ENCODE results near the gene CCR5AS.

CCR5AS gene

DNA sequence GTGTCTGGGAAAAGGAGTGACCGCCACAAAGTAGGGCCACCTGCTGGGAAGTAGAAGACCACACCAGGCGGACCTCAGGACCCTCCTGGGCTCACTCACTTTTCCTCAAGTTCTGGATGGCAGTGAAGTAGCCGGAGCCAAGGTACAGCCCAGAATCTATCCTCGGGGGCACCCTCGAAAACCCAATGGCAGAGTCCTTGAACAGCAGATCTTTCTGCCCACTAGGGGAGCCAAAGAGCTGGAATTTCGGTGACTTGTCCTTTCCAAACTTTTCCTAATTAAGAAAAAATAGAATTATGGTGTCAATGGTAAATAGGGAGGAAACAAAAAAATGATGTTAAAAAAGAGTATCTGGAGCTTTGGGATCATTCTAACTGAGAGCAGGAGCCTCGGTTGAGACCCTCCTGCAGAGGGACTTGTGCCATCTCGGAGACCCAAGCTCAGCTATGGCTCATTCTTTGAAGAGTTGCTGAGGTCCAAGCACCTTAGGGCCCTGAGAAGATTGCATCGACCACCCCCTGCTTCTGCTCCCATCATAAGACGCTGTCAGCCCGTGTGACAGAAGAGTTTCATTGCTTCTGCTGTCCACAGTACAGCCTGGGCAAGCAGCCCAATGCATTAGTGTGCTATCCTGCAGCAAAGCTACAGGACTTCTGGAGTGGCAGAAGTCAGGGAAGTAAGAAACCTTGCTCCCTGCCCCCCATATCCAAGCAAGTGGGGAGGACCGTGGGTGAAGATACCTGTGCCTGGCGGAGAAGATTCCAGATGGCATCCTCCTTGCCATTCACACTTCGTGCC, 43.1 kb upstream of the CCR5AS start:
- Histone ChIP-seq H3K14ac (ENCODE audit: insufficient read depth, low read length) (no peak overlapping the region), H3K79me1 (ENCODE audit: insufficient read depth, low read depth, low read length, poor library complexity, severe bottlenecking) (no peaks in the 10 kb centered on the region), H3K9ac (ENCODE audit: extremely low read depth, insufficient read length, low read length) (no peak overlapping the region), H3K79me2 (ENCODE audit: insufficient read depth, low read length) (no peaks in the 10 kb centered on the region), H3K4me2 (ENCODE audit: insufficient read depth, insufficient read length, low read length) (no peak overlapping the region), H3K56ac (ENCODE audit: insufficient read length, low read depth, low read length) (no peak overlapping the region), H2BK20ac (ENCODE audit: low read depth, low read length, poor library complexity, severe bottlenecking) (no peak overlapping the region), H3K23ac (ENCODE audit: insufficient read length, low read depth, low read length) (no peak overlapping the region), H4K91ac (ENCODE audit: insufficient read length, low read depth, low read length) (no peak overlapping the region), H4K5ac (ENCODE audit: insufficient read length, low read depth, low read length) (no peak overlapping the region), H2AK5ac (ENCODE audit: insufficient read length, low read length) (no peak overlapping the region), H2BK15ac (ENCODE audit: low read depth, low read length) (no peak overlapping the region), H3K27me3 (ENCODE audit: insufficient read depth, low read length) (no peaks in the 10 kb centered on the region), H2BK120ac (ENCODE audit: low read depth, low read length, poor library complexity, severe bottlenecking) (no peak overlapping the region), H3K27ac (ENCODE audit: insufficient read length, low read depth, low read length) (no peak overlapping the region), H2BK12ac (ENCODE audit: insufficient read length, low read depth, low read length) (no peak overlapping the region), H3K4ac (ENCODE audit: low read depth, low read length) (no peak overlapping the region), H4K8ac (replicated peaks; ENCODE audit: insufficient read length, low read depth, low read length) (no peak overlapping the region), H3K18ac (ENCODE audit: insufficient read length, low read depth, low read length) (no peak overlapping the region), H3T11ph (ENCODE audit: low read length) (no peak overlapping the region), H3K4me1 (ENCODE audit: insufficient read depth, low read length) (no peaks in the 10 kb centered on the region), H3K9me3 (ENCODE audit: control insufficient read depth, low read depth, low read length) (no peaks in the 10 kb centered on the region), H3K23me2 (ENCODE audit: insufficient read length, low read depth, low read length, poor library complexity, severe bottlenecking) (no peaks in the 10 kb centered on the region), H4K20me1 (ENCODE audit: control insufficient read depth, insufficient read depth, insufficient read length) (no peaks in the 10 kb centered on the region), H2BK5ac (ENCODE audit: insufficient read length, low read length) (no peak overlapping the region), H2AFZ (ENCODE audit: low read length) (no peak overlapping the region)
- peak; percentile 84 for TF ChIP-seq CTCF (conservative IDR thresholded peaks at IDR 0.05)
- no CpG with 5 or more reads among the region's 14 CpGs for WGBS (ENCODE audit: extremely low coverage, insufficient read length, low lambda C conversion rate)
- Mint-ChIP-seq H3K4me3 (no peak overlapping the region), H3K27ac (peak overlapping the region in 1 of 3 experiments; percentile 11; a peak in 1 of 7 replicates), H3K4me1 (no peaks in the 10 kb centered on the region), H3K9me3 (no peaks in the 10 kb centered on the region), H3K36me3 (ENCODE audit: insufficient read depth in 1 of 3, low read depth in 3 of 3) (no peaks in the 10 kb centered on the region), H3K27me3 (ENCODE audit: low read depth) (peaks cover 1% of the 10 kb centered on the region)
- DNase-seq, result peak; percentile 47
